SIG-M5 (cell line): ENCODE results near the gene SEL1L3.

Experiments
- DNase-seq: peaks from one replicate; lab custom pipeline; 2025; lab: John Stamatoyannopoulos, UW

The SEL1L3 gene

GRCh38 chr4:25816591-25817058 is 46.2 kb downstream of the SEL1L3 start:
- no peak for DNase-seq

- no peak for DNase-seq
These were observed 47.2 kb downstream of the SEL1L3 start for GRCh38 chr4:25815586-25815985.

GRCh38 chr4:25814301-25815136 is 48.3 kb downstream of the SEL1L3 start:
- DNase-seq = no peak

- DNase-seq = no peak
These were observed 49.2 kb downstream of the SEL1L3 start for GRCh38 chr4:25813448-25814106.

- no peak for DNase-seq
These were observed 50.9 kb downstream of the SEL1L3 start for GRCh38 chr4:25811841-25812240.

- no peak for DNase-seq
These were observed 51.5 kb downstream of the SEL1L3 start for GRCh38 chr4:25811374-25811690.

GRCh38 chr4:25810461-25811373 is 52.1 kb downstream of the SEL1L3 start:
- DNase-seq = no peak

- DNase-seq = no peak
These were observed 52.8 kb downstream of the SEL1L3 start for GRCh38 chr4:25809996-25810395.

- no peak for DNase-seq
These were observed 55.6 kb downstream of the SEL1L3 start for GRCh38 chr4:25807102-25807728.

GRCh38 chr4:25805255-25805860 is 57.4 kb downstream of the SEL1L3 start:
- no peak for DNase-seq

GRCh38 chr4:25803720-25804225 is 59.0 kb downstream of the SEL1L3 start:
- no peak for DNase-seq

- no peak for DNase-seq
These were observed 61.2 kb downstream of the SEL1L3 start for GRCh38 chr4:25801594-25801993.

- no peak for DNase-seq
These were observed 62.5 kb downstream of the SEL1L3 start for GRCh38 chr4:25800245-25800644.

- DNase-seq = no peak
These were observed 63.3 kb downstream of the SEL1L3 start for GRCh38 chr4:25799522-25799921.

- no peak for DNase-seq
These were observed 65.7 kb downstream of the SEL1L3 start for GRCh38 chr4:25797136-25797535.

- DNase-seq = no peak
These were observed 67.0 kb downstream of the SEL1L3 start for GRCh38 chr4:25795566-25796454.

- no peak for DNase-seq
These were observed 67.7 kb downstream of the SEL1L3 start for GRCh38 chr4:25795091-25795490.

GRCh38 chr4:25792876-25793275 is 69.9 kb downstream of the SEL1L3 start:
- no peak for DNase-seq

GRCh38 chr4:25792200-25792791 is 70.5 kb downstream of the SEL1L3 start:
- DNase-seq = no peak

GRCh38 chr4:25790024-25790423 is 72.8 kb downstream of the SEL1L3 start:
- no peak for DNase-seq
